HL-60 (cell line): ENCODE results near the gene ZNF140.

Experiments
- DNase-seq, 2 experiments: peaks; one replicate each; pipeline ENCODE4 v3.0.0-alpha.2; 2010 to 2020; ENCODE audit warnings: low read depth in 1 of 2, low spot score in 1 of 2
- H3K27ac ChIP-seq: fragments of 250-450 bp; sonication (Bioruptor Pico); replicated peaks from 2 replicates; pipeline ENCODE4 v1.5.1; 2020; ENCODE audit warnings: mild to moderate bottlenecking, moderate library complexity
- H3K27me3 ChIP-seq: fragments of 250-450 bp; sonication (Bioruptor Pico); 2 replicates; pipeline ENCODE4 v1.5.1; 2021; ENCODE audit warnings: mild to moderate bottlenecking, moderate library complexity; ENCODE audit not compliant: insufficient read depth, poor library complexity, severe bottlenecking
- H3K4me3 ChIP-seq: replicated peaks from 2 replicates; pipeline ENCODE4 v1.5.1; 2011; ENCODE audit warnings: mild to moderate bottlenecking, control low read depth, low read length; ENCODE audit not compliant: insufficient read depth
- GABPA ChIP-seq: IDR thresholded peaks from 2 replicates; pipeline ENCODE4 v1.6.1; 2012; ENCODE audit warnings: low read depth
- POLR2AphosphoS5 ChIP-seq: IDR thresholded peaks from 2 replicates; pipeline ENCODE4 v1.6.1; 2012; ENCODE audit warnings: low read depth
- SPI1 ChIP-seq: IDR thresholded peaks from 2 replicates; pipeline ENCODE4 v1.6.1; 2012; ENCODE audit warnings: low read depth, mild to moderate bottlenecking, borderline replicate concordance
- TF ChIP-seq, protein P1 (sequence below): IDR thresholded peaks from one replicate; pipeline ENCODE4 v1.5.1; 2011; ENCODE audit warnings: low read length, control low read depth, inconsistent platforms; ENCODE audit not compliant: insufficient read depth
- TF ChIP-seq, protein P2 (sequence below): IDR thresholded peaks from 2 replicates; pipeline ENCODE4 v1.6.1; 2012; ENCODE audit warnings: low read depth; ENCODE audit not compliant: insufficient replicate concordance

ZNF140 gene

GRCh38 chr12:133135747-133136146, 55.0 kb downstream of the ZNF140 start:
- Histone ChIP-seq H3K4me3 (no peak overlapping the region), H3K27ac (no peak overlapping the region), H3K27me3 (no peaks in the 10 kb centered on the region)
- no peak for TF ChIP-seq SPI1
- TF ChIP-seq POLR2AphosphoS5, result no peak
- TF ChIP-seq, protein P1, sequence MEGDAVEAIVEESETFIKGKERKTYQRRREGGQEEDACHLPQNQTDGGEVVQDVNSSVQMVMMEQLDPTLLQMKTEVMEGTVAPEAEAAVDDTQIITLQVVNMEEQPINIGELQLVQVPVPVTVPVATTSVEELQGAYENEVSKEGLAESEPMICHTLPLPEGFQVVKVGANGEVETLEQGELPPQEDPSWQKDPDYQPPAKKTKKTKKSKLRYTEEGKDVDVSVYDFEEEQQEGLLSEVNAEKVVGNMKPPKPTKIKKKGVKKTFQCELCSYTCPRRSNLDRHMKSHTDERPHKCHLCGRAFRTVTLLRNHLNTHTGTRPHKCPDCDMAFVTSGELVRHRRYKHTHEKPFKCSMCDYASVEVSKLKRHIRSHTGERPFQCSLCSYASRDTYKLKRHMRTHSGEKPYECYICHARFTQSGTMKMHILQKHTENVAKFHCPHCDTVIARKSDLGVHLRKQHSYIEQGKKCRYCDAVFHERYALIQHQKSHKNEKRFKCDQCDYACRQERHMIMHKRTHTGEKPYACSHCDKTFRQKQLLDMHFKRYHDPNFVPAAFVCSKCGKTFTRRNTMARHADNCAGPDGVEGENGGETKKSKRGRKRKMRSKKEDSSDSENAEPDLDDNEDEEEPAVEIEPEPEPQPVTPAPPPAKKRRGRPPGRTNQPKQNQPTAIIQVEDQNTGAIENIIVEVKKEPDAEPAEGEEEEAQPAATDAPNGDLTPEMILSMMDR, result no peak
- TF ChIP-seq, protein P2, sequence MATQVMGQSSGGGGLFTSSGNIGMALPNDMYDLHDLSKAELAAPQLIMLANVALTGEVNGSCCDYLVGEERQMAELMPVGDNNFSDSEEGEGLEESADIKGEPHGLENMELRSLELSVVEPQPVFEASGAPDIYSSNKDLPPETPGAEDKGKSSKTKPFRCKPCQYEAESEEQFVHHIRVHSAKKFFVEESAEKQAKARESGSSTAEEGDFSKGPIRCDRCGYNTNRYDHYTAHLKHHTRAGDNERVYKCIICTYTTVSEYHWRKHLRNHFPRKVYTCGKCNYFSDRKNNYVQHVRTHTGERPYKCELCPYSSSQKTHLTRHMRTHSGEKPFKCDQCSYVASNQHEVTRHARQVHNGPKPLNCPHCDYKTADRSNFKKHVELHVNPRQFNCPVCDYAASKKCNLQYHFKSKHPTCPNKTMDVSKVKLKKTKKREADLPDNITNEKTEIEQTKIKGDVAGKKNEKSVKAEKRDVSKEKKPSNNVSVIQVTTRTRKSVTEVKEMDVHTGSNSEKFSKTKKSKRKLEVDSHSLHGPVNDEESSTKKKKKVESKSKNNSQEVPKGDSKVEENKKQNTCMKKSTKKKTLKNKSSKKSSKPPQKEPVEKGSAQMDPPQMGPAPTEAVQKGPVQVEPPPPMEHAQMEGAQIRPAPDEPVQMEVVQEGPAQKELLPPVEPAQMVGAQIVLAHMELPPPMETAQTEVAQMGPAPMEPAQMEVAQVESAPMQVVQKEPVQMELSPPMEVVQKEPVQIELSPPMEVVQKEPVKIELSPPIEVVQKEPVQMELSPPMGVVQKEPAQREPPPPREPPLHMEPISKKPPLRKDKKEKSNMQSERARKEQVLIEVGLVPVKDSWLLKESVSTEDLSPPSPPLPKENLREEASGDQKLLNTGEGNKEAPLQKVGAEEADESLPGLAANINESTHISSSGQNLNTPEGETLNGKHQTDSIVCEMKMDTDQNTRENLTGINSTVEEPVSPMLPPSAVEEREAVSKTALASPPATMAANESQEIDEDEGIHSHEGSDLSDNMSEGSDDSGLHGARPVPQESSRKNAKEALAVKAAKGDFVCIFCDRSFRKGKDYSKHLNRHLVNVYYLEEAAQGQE, result no peak
- TF ChIP-seq GABPA, result no peak
- DNase-seq, result no peak

- Histone ChIP-seq H3K4me3 (no peak overlapping the region), H3K27ac (no peak overlapping the region), H3K27me3 (no peaks in the 10 kb centered on the region)
- no peak for DNase-seq
- TF ChIP-seq, protein P2, result no peak
- TF ChIP-seq GABPA (no peak), SPI1 (no peak), POLR2AphosphoS5 (no peak)
- TF ChIP-seq, protein P1, result no peak
These were observed 65.3 kb downstream of the ZNF140 start for GRCh38 chr12:133145981-133146380.

DNA sequence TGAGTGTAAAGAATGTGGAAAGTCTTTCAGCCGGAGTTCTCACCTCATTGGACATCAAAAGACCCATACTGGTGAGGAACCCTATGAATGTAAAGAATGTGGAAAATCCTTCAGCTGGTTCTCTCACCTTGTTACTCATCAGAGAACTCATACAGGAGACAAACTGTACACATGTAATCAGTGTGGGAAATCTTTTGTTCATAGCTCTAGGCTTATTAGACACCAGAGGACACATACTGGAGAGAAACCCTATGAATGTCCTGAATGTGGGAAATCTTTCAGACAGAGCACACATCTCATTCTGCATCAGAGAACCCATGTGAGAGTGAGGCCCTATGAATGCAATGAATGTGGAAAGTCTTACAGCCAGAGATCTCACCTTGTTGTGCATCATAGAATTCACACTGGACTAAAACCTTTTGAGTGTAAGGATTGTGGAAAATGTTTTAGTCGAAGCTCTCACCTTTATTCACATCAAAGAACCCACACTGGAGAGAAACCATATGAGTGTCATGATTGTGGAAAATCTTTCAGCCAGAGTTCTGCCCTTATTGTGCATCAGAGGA, 75.5 kb downstream of the ZNF140 start:
- H3K4me3 ChIP-seq, result no peak overlapping the region
- no peak for DNase-seq
- TF ChIP-seq SPI1 (no peak), POLR2AphosphoS5 (no peak), GABPA (no peak)
- TF ChIP-seq, protein P2, result no peak
- TF ChIP-seq, protein P1, result no peak
- H3K27ac ChIP-seq, result no peak overlapping the region
- no peaks in the 10 kb centered on the region for H3K27me3 ChIP-seq
